ENCODE results near the gene EMC9. TPM values are rescaled to one million over a fixed set of nuclear protein-coding genes. Genes with fewer than 3 reads are reported as not detected.

Gene EMC9
- total RNA-seq, 1 experiment from 2014 or later = 42.0 TPM

DNA sequence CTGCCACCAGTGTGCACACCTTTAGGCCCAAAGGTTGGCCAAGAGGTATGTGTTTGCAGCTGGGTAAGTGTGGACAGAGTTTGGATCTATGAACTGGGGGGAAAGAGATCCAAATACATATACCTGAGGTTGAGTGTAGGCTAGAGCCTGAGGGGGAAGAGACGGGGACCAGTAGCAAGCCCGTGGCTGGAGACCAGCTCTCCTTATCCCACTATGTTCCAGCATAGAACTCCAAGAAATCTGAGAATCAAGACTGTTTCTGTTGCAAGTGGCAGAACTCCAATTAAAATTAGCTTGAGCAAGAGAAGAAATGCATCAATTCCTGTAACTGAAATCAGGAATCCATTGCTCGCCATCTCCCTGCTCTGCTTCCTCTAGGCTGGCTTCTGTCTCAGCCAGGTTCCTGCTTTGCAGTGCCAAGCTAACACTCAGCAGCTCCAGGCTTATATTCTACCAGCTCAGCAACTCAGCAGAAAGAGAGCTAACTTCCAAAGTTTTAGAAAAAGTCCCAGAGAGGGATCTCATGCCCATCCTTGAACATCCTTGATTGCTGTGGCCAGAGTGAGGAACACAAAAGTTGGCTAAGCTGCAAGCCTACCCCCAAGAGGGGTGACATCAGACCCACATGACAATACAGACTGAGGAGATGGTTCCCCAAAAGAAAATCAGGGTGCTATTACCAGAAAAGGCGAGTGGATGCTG lies 48.7 kb downstream of the EMC9 start:
- no TSS peak for BruUV-seq (replicated peaks)
- Histone ChIP-seq H3K27me3 (ENCODE audit: insufficient read depth, low read length) (no peaks in the 10 kb centered on the region), H3K36me3 (ENCODE audit: control insufficient read depth in 1 of 2, insufficient read depth in 2 of 2, low read length in 2 of 2) (no peaks in the 10 kb centered on the region), H3K27ac (ENCODE audit: low read depth, low read length) (no peak overlapping the region), H3K4me1 (ENCODE audit: control insufficient read depth in 1 of 2, insufficient read depth in 2 of 2, low read length in 2 of 2) (peaks cover 15 to 22% of the 10 kb centered on the region in 2 experiments), H2AFZ (ENCODE audit: low read depth, low read length, poor library complexity, severe bottlenecking) (no peak overlapping the region), H3K4me2 (ENCODE audit: low read length) (no peak overlapping the region), H3K79me2 (ENCODE audit: insufficient read depth, low read length) (peaks cover 7% of the 10 kb centered on the region; the same call in 1 of the 2 replicates), H3K4me3 (replicated peaks in 1 of 2; ENCODE audit: low read depth in 1 of 2, low read length in 2 of 2) (no peak overlapping the region), H4K20me1 (ENCODE audit: insufficient read depth) (no peaks in the 10 kb centered on the region), H3K9me3 (ENCODE audit: control insufficient read depth in 1 of 2, insufficient read depth in 1 of 2, low read depth in 1 of 2, low read length in 2 of 2) (no peaks in the 10 kb centered on the region), H3K9me2 (ENCODE audit: insufficient read depth) (no peaks in the 10 kb centered on the region), H3K9ac (ENCODE audit: low read length) (no peak overlapping the region)
- DNase-seq (ENCODE audit: low read depth, low spot score) (no peak), ATAC-seq (no peak)
- intact Hi-C loops (cut with micrococcal nuclease) = loop anchor here (10.0 kb wide), 1 partner anchor 108 kb away; the partner anchor contains the start of gene DHRS4L2
- ChIA-PET CTCF (interaction anchor here (1.4 to 6.3 kb wide), 7 partner anchors 10 to 150 kb away, joined by 3 to 149 read pairs (median 9); partner anchors contain the start of genes CARMIL3, IRF9 and TINF2), RAD21 (ENCODE audit: low non-redundant PET in 1 of 2, low total read pairs in 2 of 2, uncharacterized antibody in 2 of 2, unreplicated experiment in 2 of 2) (interaction anchor here (0.8 to 4.6 kb wide), 2 partner anchors 35 kb away, joined by 3 to 35 read pairs; no protein-coding TSS in a partner anchor), POLR2A (interaction anchor here (1.4 to 4.5 kb wide), 7 partner anchors 7 to 44 kb away, joined by 3 to 49 read pairs (median 18); partner anchors contain the start of genes DCAF11, NRL and PSME1)
- TF ChIP-seq SIN3A (IDR thresholded peaks at IDR 0.05; ENCODE audit: low read depth) = no peak
- TF ChIP-seq SRF (IDR thresholded peaks at IDR 0.05; ENCODE audit: low read depth) = no peak
- TF ChIP-seq YY1 (IDR thresholded peaks at IDR 0.05; ENCODE audit: extremely low read depth, insufficient replicate concordance, low read depth, low read length) = no peak
- no peak for TF ChIP-seq ZFX (IDR thresholded peaks at IDR 0.05)
- no peak for TF ChIP-seq MAX (IDR thresholded peaks at IDR 0.05)
- TF ChIP-seq POLR2AphosphoS5 (IDR thresholded peaks at IDR 0.05; ENCODE audit: low read depth, low read length) = no peak
- no peak for TF ChIP-seq TCF7L2 (IDR thresholded peaks at IDR 0.05; ENCODE audit: borderline replicate concordance, extremely low read depth, insufficient read depth, insufficient read length)
- TF ChIP-seq, protein P1, sequence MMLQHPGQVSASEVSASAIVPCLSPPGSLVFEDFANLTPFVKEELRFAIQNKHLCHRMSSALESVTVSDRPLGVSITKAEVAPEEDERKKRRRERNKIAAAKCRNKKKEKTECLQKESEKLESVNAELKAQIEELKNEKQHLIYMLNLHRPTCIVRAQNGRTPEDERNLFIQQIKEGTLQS (IDR thresholded peaks at IDR 0.05) = no peak
- no peak for TF ChIP-seq CBX3 (IDR thresholded peaks at IDR 0.05; ENCODE audit: low read depth)
- TF ChIP-seq, protein P2, sequence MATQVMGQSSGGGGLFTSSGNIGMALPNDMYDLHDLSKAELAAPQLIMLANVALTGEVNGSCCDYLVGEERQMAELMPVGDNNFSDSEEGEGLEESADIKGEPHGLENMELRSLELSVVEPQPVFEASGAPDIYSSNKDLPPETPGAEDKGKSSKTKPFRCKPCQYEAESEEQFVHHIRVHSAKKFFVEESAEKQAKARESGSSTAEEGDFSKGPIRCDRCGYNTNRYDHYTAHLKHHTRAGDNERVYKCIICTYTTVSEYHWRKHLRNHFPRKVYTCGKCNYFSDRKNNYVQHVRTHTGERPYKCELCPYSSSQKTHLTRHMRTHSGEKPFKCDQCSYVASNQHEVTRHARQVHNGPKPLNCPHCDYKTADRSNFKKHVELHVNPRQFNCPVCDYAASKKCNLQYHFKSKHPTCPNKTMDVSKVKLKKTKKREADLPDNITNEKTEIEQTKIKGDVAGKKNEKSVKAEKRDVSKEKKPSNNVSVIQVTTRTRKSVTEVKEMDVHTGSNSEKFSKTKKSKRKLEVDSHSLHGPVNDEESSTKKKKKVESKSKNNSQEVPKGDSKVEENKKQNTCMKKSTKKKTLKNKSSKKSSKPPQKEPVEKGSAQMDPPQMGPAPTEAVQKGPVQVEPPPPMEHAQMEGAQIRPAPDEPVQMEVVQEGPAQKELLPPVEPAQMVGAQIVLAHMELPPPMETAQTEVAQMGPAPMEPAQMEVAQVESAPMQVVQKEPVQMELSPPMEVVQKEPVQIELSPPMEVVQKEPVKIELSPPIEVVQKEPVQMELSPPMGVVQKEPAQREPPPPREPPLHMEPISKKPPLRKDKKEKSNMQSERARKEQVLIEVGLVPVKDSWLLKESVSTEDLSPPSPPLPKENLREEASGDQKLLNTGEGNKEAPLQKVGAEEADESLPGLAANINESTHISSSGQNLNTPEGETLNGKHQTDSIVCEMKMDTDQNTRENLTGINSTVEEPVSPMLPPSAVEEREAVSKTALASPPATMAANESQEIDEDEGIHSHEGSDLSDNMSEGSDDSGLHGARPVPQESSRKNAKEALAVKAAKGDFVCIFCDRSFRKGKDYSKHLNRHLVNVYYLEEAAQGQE (IDR thresholded peaks at IDR 0.05; ENCODE audit: low read depth) = no peak
- TF ChIP-seq RAD21 (IDR thresholded peaks at IDR 0.05; ENCODE audit: low read depth) = no peak
